T47D (cell line): ENCODE measurements around the gene RIPK4.
"Not testable (repeated sequence)": the region's sequence is repeated elsewhere in the genome, so short reads cannot be mapped to it uniquely, and the experiment has no call there.

Experiments used
- DNase-seq, 2 experiments: peaks; one replicate each; pipeline versions ENCODE4 v3.0.0 to v3.0.0-alpha.2; 2011 to 2012; ENCODE audit warnings: low read depth in 1 of 2, low spot score in 1 of 2
- JUND ChIP-seq: IDR thresholded peaks from 2 replicates; pipeline ENCODE4 v1.6.1; 2012; ENCODE audit warnings: low read depth
- in situ Hi-C: cut with HindIII; loops from 2 replicates; pipeline ENCODE4 v1.10.0; 2016; ENCODE audit warnings: low sequenced_read_pairs, low pct_unique_long_range_greater_than_20kb

Gene RIPK4

GRCh38 chr21:41716751-41717150 lies 50.1 kb downstream of the RIPK4 start:
- in situ Hi-C loops: no loop called here

GRCh38 chr21:41715649-41716281 lies 51.1 kb downstream of the RIPK4 start:
- in situ Hi-C loops: no loop called here
- DNase-seq: no peak
- TF ChIP-seq JUND: no peak

More at GRCh38 chr21:41716751-41717150, 50.1 kb downstream of the RIPK4 start:
- TF ChIP-seq JUND: no peak
- no peak for DNase-seq

GRCh38 chr21:41714299-41714865 lies 52.5 kb downstream of the RIPK4 start:
- DNase-seq, in situ Hi-C loops: not testable (repeated sequence)

- in situ Hi-C loops: no loop called here
- no peak for DNase-seq
- TF ChIP-seq JUND: no peak
Measured at GRCh38 chr21:41713495-41714281, 53.2 kb downstream of the RIPK4 start.

- TF ChIP-seq JUND: no peak
- peak in 1 of 2 experiments; percentile 48 for DNase-seq
- in situ Hi-C loops: no loop called here
Measured at GRCh38 chr21:41712730-41713129, 54.1 kb downstream of the RIPK4 start.

- no peak for DNase-seq
- no peak for TF ChIP-seq JUND
- in situ Hi-C loops: no loop called here
Measured at GRCh38 chr21:41712201-41712600, 54.7 kb downstream of the RIPK4 start.

GRCh38 chr21:41711416-41712007 lies 55.3 kb downstream of the RIPK4 start:
- DNase-seq: no peak
- in situ Hi-C loops: no loop called here
- no peak for TF ChIP-seq JUND

GRCh38 chr21:41710823-41711160 lies 56.1 kb downstream of the RIPK4 start:
- no peak for DNase-seq
- TF ChIP-seq JUND: no peak
- in situ Hi-C loops: no loop called here

GRCh38 chr21:41709965-41710822 lies 56.7 kb downstream of the RIPK4 start:
- in situ Hi-C loops: no loop called here
- DNase-seq: no peak
- TF ChIP-seq JUND: no peak

- in situ Hi-C loops: no loop called here
- DNase-seq: no peak
- no peak for TF ChIP-seq JUND
Measured at GRCh38 chr21:41709166-41709565, 57.7 kb downstream of the RIPK4 start.

- no peak for TF ChIP-seq JUND
- no peak for DNase-seq
- in situ Hi-C loops: no loop called here
Measured at GRCh38 chr21:41707960-41708330, 58.9 kb downstream of the RIPK4 start.

- DNase-seq: peak; percentile 51 to 59
- no peak for TF ChIP-seq JUND
- in situ Hi-C loops: no loop called here
Measured at GRCh38 chr21:41707231-41707959, 59.5 kb downstream of the RIPK4 start.
